Right lung (tissue), 5 donors: Measurements from ENCODE around the gene HRH1. TPM values are rescaled to one million over a fixed set of nuclear protein-coding genes. Genes with fewer than 3 reads are reported as not detected.
"Not testable (repeated sequence)": the region's sequence is repeated elsewhere in the genome, so short reads cannot be mapped to it uniquely, and the experiment has no call there.

ENCODE experiments used
- DNase-seq, 2 donors: peaks; one replicate each; pipeline ENCODE4 v3.0.0-alpha.2; 2013
- polyA plus RNA-seq, 5 donors: library from polyadenylated mRNA; unstranded; fragments of 120-200 nt; gene quantifications; one replicate each; pipeline versions ENCODE4 v1.2.1 to v1.2.3, GENCODE V29; 2013; ENCODE audit warnings: inconsistent platforms in 1 of 5, low replicate concordance in 1 of 5; ENCODE audit not compliant: insufficient read length in 5 of 5, insufficient read depth in 1 of 5

HRH1 gene
- polyA plus RNA-seq, 5 donors: 3.5 to 5.9 (median 5.4) TPM

DNA sequence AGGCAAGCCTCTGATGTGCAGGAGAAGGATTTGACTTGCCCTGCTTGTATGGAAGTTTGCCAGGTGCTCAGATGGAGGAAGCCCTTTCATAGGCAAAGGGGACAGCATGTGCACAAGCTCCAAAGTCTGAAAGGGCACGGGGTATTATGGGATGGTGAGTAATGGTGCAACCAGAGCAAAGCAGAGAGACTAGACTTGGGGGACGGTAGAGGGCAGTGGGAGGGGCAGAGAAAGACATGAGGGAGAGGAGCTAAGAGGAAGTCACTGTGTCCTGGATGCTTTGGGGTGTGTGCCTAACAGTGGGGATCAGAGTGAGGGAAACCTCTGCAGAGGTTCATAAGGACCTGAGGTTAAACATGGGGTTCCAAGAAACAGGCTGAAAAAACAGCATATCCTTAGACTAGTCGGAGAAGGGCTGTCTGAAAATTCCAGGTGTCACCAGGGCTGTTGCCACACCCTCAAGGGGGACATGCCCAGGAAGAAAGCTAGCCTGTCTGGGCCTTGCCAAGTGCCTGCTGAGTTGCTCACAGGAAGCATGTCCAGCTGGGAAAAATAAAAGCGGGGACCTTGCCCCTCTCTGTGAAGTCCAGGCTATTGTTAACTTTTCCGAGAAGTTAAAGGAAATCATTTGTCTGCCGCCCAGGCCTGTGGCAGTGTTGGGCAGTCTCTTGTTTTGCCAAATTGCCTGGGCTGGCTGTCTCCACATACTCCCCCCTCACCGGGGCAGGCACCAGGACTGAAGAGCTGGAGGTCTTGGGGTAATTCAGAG, 47.1 kb downstream of the HRH1 start:
- DNase-seq: no peak

DNA sequence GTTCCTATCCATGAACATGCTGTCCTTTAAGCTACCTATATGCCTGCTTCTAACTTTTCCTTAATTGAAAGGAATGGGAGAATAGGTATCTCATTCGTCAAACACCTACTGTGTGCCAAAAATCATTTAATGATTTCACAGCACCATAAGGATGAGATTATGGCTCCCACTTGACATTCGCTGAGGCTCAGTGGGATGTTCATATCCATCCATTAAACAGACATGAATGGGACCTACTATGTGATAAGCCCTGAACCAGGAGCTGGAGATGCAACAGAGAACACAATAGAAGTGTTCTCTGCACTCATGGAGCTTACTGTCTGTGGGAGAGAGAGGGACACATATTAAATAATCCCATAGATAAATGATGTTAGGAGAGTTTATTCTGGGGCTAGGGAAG, 49.7 kb downstream of the HRH1 start:
- DNase-seq: no peak

GRCh38 chr3:11204697-11205348, 50.5 kb downstream of the HRH1 start:
- DNase-seq: no peak

GRCh38 chr3:11205881-11206280, 51.6 kb downstream of the HRH1 start:
- DNase-seq: not testable (repeated sequence)

DNA sequence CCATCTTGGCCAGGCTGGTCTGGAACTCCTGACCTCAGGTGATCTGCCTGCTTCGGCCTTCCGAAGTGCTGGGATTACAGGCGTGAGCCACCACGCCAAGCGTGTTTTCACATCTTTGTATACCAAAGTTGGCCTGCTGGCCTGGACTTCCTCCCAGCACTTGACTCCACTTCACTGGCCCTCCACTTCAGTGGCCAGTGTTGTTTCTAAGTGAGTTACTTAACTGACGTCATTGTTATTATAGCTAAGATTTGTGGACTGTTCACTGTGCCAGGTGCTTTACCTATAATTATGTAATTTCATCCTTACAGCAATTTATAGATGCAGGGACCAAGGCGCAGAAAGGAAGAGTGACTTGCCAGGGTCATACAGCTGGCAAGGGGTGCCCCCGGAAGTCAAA, 52.0 kb downstream of the HRH1 start:
- no peak for DNase-seq

GRCh38 chr3:11206953-11207352, 52.7 kb downstream of the HRH1 start:
- no peak for DNase-seq

GRCh38 chr3:11211531-11212298, 57.4 kb downstream of the HRH1 start:
- no peak for DNase-seq

GRCh38 chr3:11212299-11212608, 58.0 kb downstream of the HRH1 start:
- DNase-seq: no peak

DNA sequence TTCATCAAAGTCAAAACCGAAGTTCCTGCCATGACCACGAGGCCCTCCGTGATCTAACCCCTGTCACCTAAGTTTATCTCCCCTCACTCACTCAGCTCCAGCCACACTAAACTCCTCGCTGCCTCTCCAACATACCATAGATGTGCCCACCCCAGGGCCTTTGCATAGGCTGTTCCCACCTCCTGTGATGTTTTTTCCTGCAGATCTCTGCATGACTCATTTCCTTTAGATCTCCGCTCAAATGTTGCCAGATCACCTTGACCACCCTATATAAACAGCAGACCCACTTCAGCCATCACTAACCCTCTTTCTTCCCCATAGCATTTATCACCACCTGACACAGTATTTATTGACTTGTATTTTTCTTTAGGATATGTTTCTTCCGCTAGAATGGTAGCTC, 58.5 kb downstream of the HRH1 start:
- DNase-seq: no peak

DNA sequence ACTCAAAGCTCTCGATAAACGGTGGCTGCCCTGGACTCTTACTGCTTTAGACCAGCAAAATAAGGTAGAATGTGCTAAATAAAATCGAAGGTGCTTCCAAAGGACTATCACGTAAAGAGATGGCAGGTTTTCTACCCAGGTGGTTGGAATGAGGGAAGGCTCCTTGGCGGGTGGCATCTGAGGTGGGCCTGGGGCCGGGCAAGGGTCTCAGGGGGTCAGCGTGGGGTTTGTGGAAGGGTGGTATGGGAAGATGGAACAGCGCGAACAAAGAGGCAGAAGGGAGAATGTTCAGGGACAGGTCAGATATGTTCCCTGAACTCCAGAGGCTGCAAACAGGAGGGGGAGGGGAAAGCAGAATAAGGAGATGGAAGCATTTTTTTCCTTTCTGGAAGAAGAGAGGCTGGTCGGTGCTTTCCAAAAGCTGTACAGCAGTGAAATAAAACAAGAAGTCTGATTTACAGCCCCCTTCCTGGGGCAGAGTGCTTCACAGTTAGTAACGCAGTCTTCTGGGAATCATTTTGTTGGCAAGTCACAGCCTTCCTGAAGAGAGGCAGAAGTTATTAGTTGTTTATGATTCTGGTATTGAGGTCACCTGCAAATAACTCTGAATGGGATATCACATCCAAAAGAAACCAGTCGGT, 59.6 kb downstream of the HRH1 start:
- DNase-seq: no peak

GRCh38 chr3:11214451-11214978, 60.2 kb downstream of the HRH1 start:
- DNase-seq: no peak

DNA sequence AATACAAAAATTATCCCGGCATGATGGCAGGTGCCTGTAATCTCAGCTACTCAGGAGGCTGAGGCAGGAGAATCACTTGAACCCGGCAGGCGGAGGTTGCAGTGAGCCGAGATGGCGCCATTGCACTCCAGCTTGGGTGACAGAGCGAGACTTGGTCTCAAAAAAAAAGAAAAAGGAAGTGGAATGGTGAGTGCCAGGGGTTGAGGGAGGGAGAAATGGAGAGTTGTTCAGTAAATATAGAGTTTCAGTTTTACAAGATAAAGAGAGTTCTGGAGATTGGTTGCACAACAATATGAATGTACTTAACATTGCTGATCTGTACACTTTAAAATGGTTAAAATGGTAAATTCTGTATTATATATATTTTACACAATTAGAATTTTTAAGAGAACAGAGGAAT, 63.1 kb downstream of the HRH1 start:
- DNase-seq: not testable (repeated sequence)

DNA sequence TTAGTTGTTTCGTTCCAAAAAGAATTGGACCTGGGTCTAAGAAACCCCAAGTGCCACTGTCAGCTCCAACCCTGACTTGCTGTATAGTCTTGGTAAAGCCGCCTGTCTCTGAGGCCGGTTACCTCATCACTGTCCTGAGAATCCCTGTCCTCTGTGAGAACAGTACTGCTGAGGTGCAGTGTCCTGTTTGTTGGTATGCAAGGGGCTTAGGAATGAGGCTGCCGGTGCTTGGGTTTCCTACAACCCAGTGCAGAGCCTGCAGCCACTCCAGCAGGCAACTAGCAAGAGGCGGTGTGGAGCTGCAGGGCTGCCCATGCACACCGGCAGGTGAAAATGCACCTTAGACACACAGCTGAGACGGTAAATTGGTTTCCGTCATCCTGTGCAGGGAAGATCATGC, 65.9 kb downstream of the HRH1 start:
- DNase-seq: no peak

GRCh38 chr3:11221818-11222415, 67.6 kb downstream of the HRH1 start:
- no peak for DNase-seq

- no peak for DNase-seq
Measured at GRCh38 chr3:11224010-11224409, 69.7 kb downstream of the HRH1 start.

DNA sequence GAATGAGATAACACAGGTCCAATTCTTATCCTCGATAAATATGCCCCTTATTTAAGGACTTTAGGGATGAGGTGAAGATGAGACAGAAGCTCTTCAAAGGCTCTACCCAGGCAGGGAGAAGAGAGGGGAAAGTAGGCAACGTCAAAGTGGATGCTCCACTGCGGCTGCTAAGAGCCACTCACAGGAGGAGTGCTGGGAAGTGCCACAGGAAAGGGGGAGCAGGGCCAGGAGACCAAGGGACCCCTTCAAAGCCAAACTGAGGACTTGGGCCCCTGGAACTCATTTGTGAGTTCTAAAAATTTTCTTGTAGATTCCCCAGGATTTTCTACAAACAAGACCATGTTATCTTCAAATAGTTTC, 70.6 kb downstream of the HRH1 start:
- DNase-seq: no peak

- no peak for DNase-seq
Measured at GRCh38 chr3:11226042-11226370, 71.7 kb downstream of the HRH1 start.

GRCh38 chr3:11228041-11228440, 73.7 kb downstream of the HRH1 start:
- no peak for DNase-seq

DNA sequence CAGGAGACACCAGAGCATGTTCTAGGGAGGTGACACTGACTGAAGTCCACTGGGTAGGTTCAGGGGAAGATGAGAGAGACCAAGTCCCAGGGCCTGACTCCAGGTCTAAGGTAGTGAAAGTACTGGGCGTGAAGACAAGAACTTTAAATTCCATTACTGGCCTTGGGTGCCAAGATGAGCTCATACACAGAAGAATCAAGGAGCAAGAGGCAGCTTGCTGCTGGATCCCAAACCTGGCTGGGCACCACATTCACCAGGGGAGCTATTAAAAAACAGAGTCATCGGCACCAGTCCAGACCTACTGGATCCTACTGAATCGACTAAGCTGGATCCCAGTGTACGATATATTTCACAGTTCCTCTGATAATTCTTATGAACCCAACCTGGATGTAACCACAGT, 75.8 kb downstream of the HRH1 start:
- no peak for DNase-seq

GRCh38 chr3:11230832-11231231, 76.5 kb downstream of the HRH1 start:
- no peak for DNase-seq

DNA sequence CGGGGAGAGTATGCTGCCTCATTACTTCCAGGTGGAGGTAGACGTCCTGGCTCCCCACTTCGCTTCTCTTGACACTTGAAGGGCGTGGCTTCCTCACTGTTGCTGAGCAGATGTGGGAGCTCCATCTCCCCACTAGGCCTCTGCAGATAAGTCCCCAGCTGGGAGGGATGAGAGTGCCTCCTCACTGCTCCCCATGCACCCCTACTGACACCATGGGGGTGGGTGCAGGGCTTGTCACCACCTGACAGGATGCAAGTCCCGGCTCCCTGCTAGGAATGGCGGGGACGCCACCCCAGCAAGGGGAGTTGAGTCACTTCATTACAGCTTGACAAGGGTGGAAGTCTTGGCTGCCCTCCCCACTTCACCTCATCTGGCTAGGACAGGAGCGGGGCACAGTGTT, 81.1 kb downstream of the HRH1 start:
- DNase-seq: no peak
